ENCODE results near the gene SHOC2. TPM values are rescaled to one million over a fixed set of nuclear protein-coding genes. Genes with fewer than 3 reads are reported as not detected.

Gene SHOC2
- total and polyA plus RNA-seq, 2 of the 8 experiments (the other 6 are each of a cell fraction or from before 2014, with no cell fraction given) = 7.6 to 28.2 TPM

DNA sequence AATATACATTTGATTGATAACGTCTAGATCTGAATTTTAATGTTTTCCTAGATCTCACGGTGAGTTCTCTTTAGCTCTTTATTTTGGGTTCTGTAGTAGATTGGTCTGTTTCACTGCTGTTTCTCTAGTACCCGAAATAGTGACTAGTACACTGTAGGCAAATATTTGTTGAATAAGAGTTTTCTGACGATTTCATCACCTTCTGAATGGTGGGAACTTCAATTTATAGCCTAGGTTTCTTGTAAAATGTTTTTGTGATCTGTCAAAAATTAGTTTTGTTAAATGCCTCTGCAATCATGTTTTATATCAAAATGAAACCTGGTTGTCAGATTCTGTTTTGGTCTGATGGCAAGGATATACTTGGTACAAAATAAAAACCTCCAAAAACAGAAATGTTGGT lies 37.5 kb upstream of the SHOC2 start:
- Histone ChIP-seq H3K9ac (replicated peaks in 1 of 4; ENCODE audit: extremely low read depth in 1 of 4, low read depth in 3 of 4, low read length in 3 of 4) (no peak overlapping the region), H4K5ac (ENCODE audit: insufficient read length, low read depth, low read length) (no peak overlapping the region), H3K4me1 (replicated peaks in 1 of 4; ENCODE audit: control insufficient read depth in 3 of 4, insufficient read depth in 4 of 4, low read length in 3 of 4) (no peaks in the 10 kb centered on the region), H3K27ac (ENCODE audit: low read depth, low read length) (no peak overlapping the region), H3K18ac (ENCODE audit: extremely low read depth, low read length) (no peak overlapping the region), H3K4me3 (ENCODE audit: extremely low read depth in 1 of 4, insufficient read depth in 2 of 4, low read depth in 3 of 4, low read length in 4 of 4) (no peak overlapping the region), H3K79me1 (ENCODE audit: low read depth, low read length) (no peaks in the 10 kb centered on the region; the same call in 1 of the 2 replicates), H3K14ac (ENCODE audit: insufficient read length) (no peak overlapping the region), H2AK5ac (ENCODE audit: low read depth, low read length) (no peak overlapping the region), H2BK12ac (ENCODE audit: low read depth, low read length) (no peak overlapping the region), H3K23me2 (ENCODE audit: low read depth, low read length) (no peaks in the 10 kb centered on the region), H2BK20ac (ENCODE audit: low read length) (no peak overlapping the region), H3K9me3 (ENCODE audit: insufficient read depth in 2 of 2, low read depth in 1 of 2, low read length in 1 of 2) (no peaks in the 10 kb centered on the region), H3K23ac (ENCODE audit: insufficient read length) (no peak overlapping the region), H3K56ac (replicated peaks; ENCODE audit: insufficient read length, low read depth, low read length) (no peak overlapping the region), H3K36me3 (ENCODE audit: control insufficient read depth in 2 of 4, insufficient read depth in 4 of 4, low read length in 3 of 4) (peaks cover 0 to 26% (median 3%) of the 10 kb centered on the region in 4 experiments; a peak in 2 of 8 replicates), H4K20me1 (replicated peaks in 1 of 2; ENCODE audit: control insufficient read depth in 1 of 2, insufficient read depth in 2 of 2, low read length in 2 of 2) (peaks cover 0 to 2% of the 10 kb centered on the region in 2 experiments), H2BK5ac (ENCODE audit: low read depth, low read length) (no peak overlapping the region), H4K91ac (replicated peaks; ENCODE audit: insufficient read length, low read length) (no peak overlapping the region), H3K79me2 (ENCODE audit: control insufficient read depth in 1 of 2, insufficient read depth in 2 of 2, low read length in 2 of 2) (no peaks in the 10 kb centered on the region), H3K4ac (replicated peaks; ENCODE audit: insufficient read length, low read depth, low read length) (no peak overlapping the region), H3K27me3 (replicated peaks in 1 of 4; ENCODE audit: control insufficient read depth in 3 of 4, extremely low read depth in 1 of 4, insufficient read depth in 3 of 4, low read length in 3 of 4) (no peaks in the 10 kb centered on the region), H4K8ac (ENCODE audit: extremely low read depth, insufficient read depth, low read length) (no peak overlapping the region), H3K4me2 (ENCODE audit: insufficient read depth in 1 of 2, low read depth in 2 of 2, low read length in 2 of 2) (no peak overlapping the region), H2BK120ac (replicated peaks; ENCODE audit: low read depth, low read length) (no peak overlapping the region), H2BK15ac (ENCODE audit: low read length) (no peak overlapping the region), H2AFZ (ENCODE audit: low read length) (no peak overlapping the region)
- no peak for DNase-seq (ENCODE audit: low read depth in 1 of 2, low spot score in 2 of 2)
- ChIA-PET CTCF (ENCODE audit: partially characterized antibody) (interaction anchor here (0.7 to 1.3 kb wide), 2 partner anchors 119 to 136 kb away, joined by 3 read pairs; no protein-coding TSS in a partner anchor), POLR2A (ENCODE audit: partially characterized antibody) (interaction anchor here (0.9 kb wide), 1 partner anchor 10 kb away, joined by 4 read pairs; the partner anchor contains the start of gene PDCD4)
- 82% methylated on average over 4 of the region's 4 CpGs; no CpG with 5 or more reads in 1 of the 2 experiments for WGBS, 2 experiments (ENCODE audit: extremely low coverage in 1 of 2, insufficient coverage in 1 of 2, insufficient read length in 1 of 2, insufficient replicate concordance in 2 of 2, low coverage in 1 of 2, low lambda C conversion rate in 2 of 2, missing lambda C conversion rate in 1 of 2)
- FAIRE-seq = no peak
- TF ChIP-seq, protein P1, sequence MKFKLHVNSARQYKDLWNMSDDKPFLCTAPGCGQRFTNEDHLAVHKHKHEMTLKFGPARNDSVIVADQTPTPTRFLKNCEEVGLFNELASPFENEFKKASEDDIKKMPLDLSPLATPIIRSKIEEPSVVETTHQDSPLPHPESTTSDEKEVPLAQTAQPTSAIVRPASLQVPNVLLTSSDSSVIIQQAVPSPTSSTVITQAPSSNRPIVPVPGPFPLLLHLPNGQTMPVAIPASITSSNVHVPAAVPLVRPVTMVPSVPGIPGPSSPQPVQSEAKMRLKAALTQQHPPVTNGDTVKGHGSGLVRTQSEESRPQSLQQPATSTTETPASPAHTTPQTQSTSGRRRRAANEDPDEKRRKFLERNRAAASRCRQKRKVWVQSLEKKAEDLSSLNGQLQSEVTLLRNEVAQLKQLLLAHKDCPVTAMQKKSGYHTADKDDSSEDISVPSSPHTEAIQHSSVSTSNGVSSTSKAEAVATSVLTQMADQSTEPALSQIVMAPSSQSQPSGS (IDR thresholded peaks at IDR 0.05; ENCODE audit: low read length) = no peak
- TF ChIP-seq, protein P2, sequence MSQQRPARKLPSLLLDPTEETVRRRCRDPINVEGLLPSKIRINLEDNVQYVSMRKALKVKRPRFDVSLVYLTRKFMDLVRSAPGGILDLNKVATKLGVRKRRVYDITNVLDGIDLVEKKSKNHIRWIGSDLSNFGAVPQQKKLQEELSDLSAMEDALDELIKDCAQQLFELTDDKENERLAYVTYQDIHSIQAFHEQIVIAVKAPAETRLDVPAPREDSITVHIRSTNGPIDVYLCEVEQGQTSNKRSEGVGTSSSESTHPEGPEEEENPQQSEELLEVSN (IDR thresholded peaks at IDR 0.05) = no peak
- TF ChIP-seq SIN3A (conservative IDR thresholded peaks at IDR 0.05 in 1 of 2, IDR thresholded peaks at IDR 0.05 in 1 of 2; ENCODE audit: low read depth in 1 of 2, low read length in 2 of 2) (no peak), BCL11A (IDR thresholded peaks at IDR 0.05; ENCODE audit: low read depth in 2 of 2, low read length in 2 of 2) (no peak), CREB1 (IDR thresholded peaks at IDR 0.05) (no peak), SP4 (IDR thresholded peaks at IDR 0.05; ENCODE audit: low read length) (no peak), HDAC6 (IDR thresholded peaks at IDR 0.05; ENCODE audit: low read depth, low read length) (no peak), NRF1 (IDR thresholded peaks at IDR 0.05; ENCODE audit: low read depth, low read length) (no peak), BRCA1 (IDR thresholded peaks at IDR 0.05; ENCODE audit: low read depth, low read length) (no peak), NANOG (IDR thresholded peaks at IDR 0.05; ENCODE audit: insufficient read depth, low read depth, low read length, poor library complexity, severe bottlenecking) (no peak)
- TF ChIP-seq, protein P3, sequence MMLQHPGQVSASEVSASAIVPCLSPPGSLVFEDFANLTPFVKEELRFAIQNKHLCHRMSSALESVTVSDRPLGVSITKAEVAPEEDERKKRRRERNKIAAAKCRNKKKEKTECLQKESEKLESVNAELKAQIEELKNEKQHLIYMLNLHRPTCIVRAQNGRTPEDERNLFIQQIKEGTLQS (IDR thresholded peaks at IDR 0.05; ENCODE audit: insufficient read depth, low read depth, low read length) = no peak

Data from H1 (cell line).